GM12892 (cell line): ENCODE measurements around the gene LRCH1.

ENCODE experiments used
- POLR2A ChIP-seq: IDR thresholded peaks from 2 replicates; pipeline ENCODE4 v1.6.1; 2011; ENCODE audit warnings: low read depth, low read length, control low read depth
- POLR2AphosphoS5 ChIP-seq: IDR thresholded peaks from 2 replicates; pipeline ENCODE4 v1.6.1; 2011; ENCODE audit warnings: low read depth, low read length, control low read depth

DNA sequence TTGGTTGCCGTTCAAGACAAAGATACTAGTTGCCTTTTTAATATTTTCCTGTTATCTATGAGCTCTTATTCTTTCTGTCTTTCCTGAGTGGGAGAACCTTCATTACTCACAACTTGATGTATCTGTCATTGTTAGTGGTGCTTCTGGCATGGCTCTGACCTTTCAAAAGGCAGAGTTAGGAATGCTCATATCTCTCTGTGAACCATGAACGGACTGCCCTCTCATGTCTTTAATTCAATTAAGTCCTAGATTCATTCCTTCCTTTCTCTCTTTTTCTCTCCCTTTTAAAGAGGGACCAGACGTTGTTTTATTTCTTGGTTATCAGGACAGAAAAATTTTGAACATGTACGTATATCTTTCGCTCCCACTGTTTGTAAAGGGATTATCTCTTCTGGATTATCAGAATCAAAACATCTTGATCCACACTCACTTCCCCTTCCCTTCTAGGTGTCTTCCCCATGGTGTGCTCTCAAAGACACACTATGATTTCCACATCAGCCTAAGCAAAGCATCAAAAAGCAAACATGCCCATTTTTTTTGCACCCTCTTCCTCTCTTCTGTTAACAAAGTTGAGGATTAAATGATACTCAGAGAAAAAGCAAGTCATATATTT is 90.3 kb downstream of the LRCH1 start:
- TF ChIP-seq POLR2A (no peak), POLR2AphosphoS5 (no peak)
